Mesendoderm (in vitro differentiated cells): Measurements from ENCODE around the gene DNPH1.

Experiments
- DNase-seq: peaks from one replicate; pipeline ENCODE4 v3.0.0; 2013
- H2AK5ac ChIP-seq: 2 replicates; pipeline ENCODE4 v1.6.1; 2013; ENCODE audit warnings: low read length, inconsistent platforms
- H2BK120ac ChIP-seq: 2 replicates; pipeline ENCODE4 v1.6.1; 2013; ENCODE audit warnings: low read depth, mild to moderate bottlenecking, low read length, moderate library complexity, mixed read lengths
- H2BK15ac ChIP-seq: replicated peaks from 2 replicates; pipeline ENCODE4 v1.6.1; 2013; ENCODE audit warnings: low read depth, mild to moderate bottlenecking, moderate library complexity
- H2BK5ac ChIP-seq: 2 replicates; pipeline ENCODE4 v1.6.1; 2013; ENCODE audit warnings: low read length, inconsistent platforms
- H3K18ac ChIP-seq: 2 replicates; pipeline ENCODE4 v1.6.1; 2013; ENCODE audit warnings: mild to moderate bottlenecking, low read length, mixed read lengths
- H3K23ac ChIP-seq: one replicate; pipeline ENCODE4 v1.6.1; 2013; ENCODE audit warnings: low read length
- H3K27ac ChIP-seq: 2 replicates; pipeline ENCODE4 v1.5.1; 2013; ENCODE audit warnings: low read depth, mild to moderate bottlenecking, inconsistent platforms, low read length, moderate library complexity
- H3K27me3 ChIP-seq: 2 replicates; pipeline ENCODE4 v1.6.1; 2013; ENCODE audit warnings: low read length, control low read depth, mild to moderate bottlenecking, inconsistent platforms; ENCODE audit not compliant: insufficient read depth, poor library complexity
- H3K36me3 ChIP-seq: 2 replicates; pipeline ENCODE4 v1.6.1; 2013; ENCODE audit warnings: low read length, inconsistent platforms; ENCODE audit not compliant: control insufficient read depth, insufficient read depth
- H3K4ac ChIP-seq: one replicate; pipeline ENCODE4 v1.6.1; 2013; ENCODE audit warnings: low read depth, mild to moderate bottlenecking, low read length, moderate library complexity
- H3K4me1 ChIP-seq: 2 replicates; pipeline ENCODE4 v1.6.1; 2013; ENCODE audit warnings: low read depth, low read length, inconsistent platforms; ENCODE audit not compliant: control insufficient read depth
- H3K4me2 ChIP-seq: 2 replicates; pipeline ENCODE4 v1.6.1; 2013; ENCODE audit warnings: low read length
- H3K4me3 ChIP-seq: 2 replicates; pipeline ENCODE4 v1.5.1; 2013; ENCODE audit warnings: mild to moderate bottlenecking, low read length
- H3K56ac ChIP-seq: one replicate; pipeline ENCODE4 v1.6.1; 2013; ENCODE audit warnings: low read length
- H3K79me1 ChIP-seq: 2 replicates; pipeline ENCODE4 v1.6.1; 2013; ENCODE audit warnings: low read length, inconsistent platforms
- H3K79me2 ChIP-seq: 2 replicates; pipeline ENCODE4 v1.6.1; 2013; ENCODE audit warnings: mild to moderate bottlenecking, low read length; ENCODE audit not compliant: control insufficient read depth, insufficient read depth
- H3K9ac ChIP-seq: 2 replicates; pipeline ENCODE4 v1.6.1; 2013; ENCODE audit warnings: low read length, inconsistent platforms
- H4K5ac ChIP-seq: one replicate; pipeline ENCODE4 v1.6.1; 2013; ENCODE audit warnings: low read length
- H4K8ac ChIP-seq: one replicate; pipeline ENCODE4 v1.6.1; 2013; ENCODE audit warnings: low read depth, mild to moderate bottlenecking, control low read depth, low read length, moderate library complexity
- WGBS: extraction: QIAGEN DNeasy Blood & Tissue Kit; methylation state at CpG from one replicate; pipeline ENCODE4 v1.1.7; 2013; ENCODE audit warnings: low lambda C conversion rate, missing lambda C conversion rate; ENCODE audit not compliant: insufficient coverage; ENCODE audit errors: extremely low coverage; 5-methylcytosine and 5-hydroxymethylcytosine counted together

The DNPH1 gene

GRCh38 chr6:43184268-43184985 is 44.9 kb downstream of the DNPH1 start:
- no peak overlapping the region for H3K4ac ChIP-seq
- WGBS, result no CpG with 5 or more reads among the region's 21 CpGs
- no peak overlapping the region for H4K8ac ChIP-seq
- no peaks in the 10 kb centered on the region for H3K36me3 ChIP-seq
- peaks cover 2% of the 10 kb centered on the region for H3K4me1 ChIP-seq
- H2AK5ac ChIP-seq, result no peak overlapping the region
- H3K79me2 ChIP-seq, result no peaks in the 10 kb centered on the region
- H2BK120ac ChIP-seq, result no peak overlapping the region
- no peak for DNase-seq
- H3K79me1 ChIP-seq, result no peaks in the 10 kb centered on the region
- H3K27me3 ChIP-seq, result no peaks in the 10 kb centered on the region
- H3K4me3 ChIP-seq, result no peak overlapping the region
- H2BK5ac ChIP-seq, result no peak overlapping the region
- H3K56ac ChIP-seq, result no peak overlapping the region
- H2BK15ac ChIP-seq, result no peak overlapping the region
- H3K23ac ChIP-seq, result no peak overlapping the region
- no peak overlapping the region for H4K5ac ChIP-seq
- H3K27ac ChIP-seq, result no peak overlapping the region
- no peak overlapping the region for H3K9ac ChIP-seq
- H3K4me2 ChIP-seq, result no peak overlapping the region
- no peak overlapping the region for H3K18ac ChIP-seq

DNA sequence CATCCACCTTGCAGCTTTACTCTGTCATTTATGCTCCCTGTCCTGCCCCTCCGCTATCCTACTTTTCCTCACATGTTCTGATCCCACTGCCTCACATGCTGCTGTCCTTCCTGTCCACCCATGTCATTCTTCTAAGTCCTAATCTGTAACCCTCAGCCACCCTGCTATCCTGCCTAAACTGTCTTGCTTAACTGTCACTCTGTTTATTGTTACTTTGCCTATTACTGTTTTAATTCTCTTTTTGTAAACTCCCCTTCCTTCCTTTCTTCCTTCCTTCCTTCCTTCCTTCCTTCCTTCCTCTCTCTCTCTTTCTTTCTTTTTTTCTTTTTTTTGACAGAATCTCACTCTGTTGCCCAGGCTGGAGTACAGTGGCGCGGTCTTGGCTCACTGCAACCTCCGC is 45.8 kb downstream of the DNPH1 start:
- no peak overlapping the region for H3K23ac ChIP-seq
- no peak overlapping the region for H3K27ac ChIP-seq
- H3K56ac ChIP-seq, result no peak overlapping the region
- no peak overlapping the region for H3K4me2 ChIP-seq
- no peak overlapping the region for H4K5ac ChIP-seq
- H2BK5ac ChIP-seq, result no peak overlapping the region
- no peak overlapping the region for H3K9ac ChIP-seq
- H3K79me1 ChIP-seq, result no peaks in the 10 kb centered on the region
- H3K79me2 ChIP-seq, result no peaks in the 10 kb centered on the region
- no peak overlapping the region for H2AK5ac ChIP-seq
- peaks cover 2% of the 10 kb centered on the region for H3K4me1 ChIP-seq
- no peak overlapping the region for H2BK15ac ChIP-seq
- H4K8ac ChIP-seq, result no peak overlapping the region
- no peak overlapping the region for H2BK120ac ChIP-seq
- H3K4ac ChIP-seq, result no peak overlapping the region
- H3K36me3 ChIP-seq, result peaks cover 3% of the 10 kb centered on the region
- H3K27me3 ChIP-seq, result no peaks in the 10 kb centered on the region
- DNase-seq, result no peak
- no CpG with 5 or more reads among the region's 4 CpGs for WGBS
- no peak overlapping the region for H3K18ac ChIP-seq
- H3K4me3 ChIP-seq, result no peak overlapping the region

DNA sequence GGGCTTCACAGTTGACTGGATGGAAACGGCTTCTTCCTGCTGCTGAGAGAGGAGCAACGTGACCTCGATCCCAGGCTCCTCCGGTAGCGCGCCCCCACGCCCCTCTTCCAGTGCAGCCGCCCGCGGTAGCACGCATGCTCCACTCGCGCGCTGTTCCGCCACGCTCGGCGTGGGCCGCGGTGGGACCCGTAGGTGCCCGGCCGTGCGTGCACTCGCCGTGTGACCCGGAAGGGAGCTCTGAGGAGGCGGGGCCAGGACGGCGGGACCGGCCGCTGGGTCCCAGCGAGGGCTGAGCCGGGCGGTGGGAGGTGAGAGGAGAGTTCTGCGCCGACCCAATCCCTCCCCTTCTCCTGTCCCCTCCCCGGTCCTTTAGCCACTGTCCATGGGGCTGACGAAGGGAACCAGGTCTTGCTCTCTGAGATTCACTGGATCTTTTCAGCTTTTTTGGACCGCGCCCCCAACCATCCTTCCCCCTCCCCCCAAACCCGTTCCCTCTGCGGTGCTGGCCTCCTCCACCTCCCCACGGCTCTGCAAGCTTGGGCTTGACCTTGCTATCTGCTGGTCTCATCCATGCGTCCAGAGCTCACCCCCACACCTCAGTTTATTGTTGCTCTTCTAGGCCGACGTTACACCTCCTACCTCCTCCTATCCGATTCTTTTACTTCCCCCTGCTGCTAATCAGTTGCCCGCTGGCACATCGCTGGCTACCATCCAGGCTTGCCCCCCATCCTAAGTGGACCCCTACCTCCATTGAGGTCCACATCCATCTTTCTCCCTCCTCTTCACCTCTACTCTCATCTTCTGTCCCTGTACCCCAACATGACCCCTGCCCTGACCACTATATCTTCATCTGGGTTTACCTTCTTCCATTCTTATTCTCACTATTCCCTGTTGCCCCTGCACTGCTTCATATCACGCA is 47.1 kb downstream of the DNPH1 start, which contains the start of gene CUL9:
TSS of gene CUL9 (plus strand) at position 255 of the 919 bp plus-strand sequence. CDS start 2,115 bp downstream, outside the sequence.
- peaks cover 8% of the 10 kb centered on the region for H3K36me3 ChIP-seq
- peak; percentile 68 for DNase-seq
- H2BK5ac ChIP-seq, result no peak within 1 kb of the TSS
- H2AK5ac ChIP-seq, result no peak within 1 kb of the TSS
- H3K27ac ChIP-seq, result no peak within 1 kb of the TSS
- WGBS, result no CpG with 5 or more reads among the region's 51 CpGs
- H3K4me3 ChIP-seq, result peak within 1 kb of the TSS; percentile 65
- H4K8ac ChIP-seq, result no peak within 1 kb of the TSS
- H3K56ac ChIP-seq, result peak within 1 kb of the TSS; percentile 76
- peak within 1 kb of the TSS; percentile 85 for H3K9ac ChIP-seq
- peak within 1 kb of the TSS; percentile 79 for H3K4me2 ChIP-seq
- H3K79me1 ChIP-seq, result no peaks in the 10 kb centered on the region
- H3K4ac ChIP-seq, result no peak within 1 kb of the TSS
- peaks cover 2% of the 10 kb centered on the region for H3K4me1 ChIP-seq
- no peak within 1 kb of the TSS for H3K23ac ChIP-seq
- no peaks in the 10 kb centered on the region for H3K27me3 ChIP-seq
- H2BK15ac ChIP-seq, result no peak within 1 kb of the TSS
- no peak within 1 kb of the TSS for H2BK120ac ChIP-seq
- peak within 1 kb of the TSS; percentile 15 for H3K18ac ChIP-seq
- H4K5ac ChIP-seq, result no peak within 1 kb of the TSS
- H3K79me2 ChIP-seq, result no peaks in the 10 kb centered on the region

DNA sequence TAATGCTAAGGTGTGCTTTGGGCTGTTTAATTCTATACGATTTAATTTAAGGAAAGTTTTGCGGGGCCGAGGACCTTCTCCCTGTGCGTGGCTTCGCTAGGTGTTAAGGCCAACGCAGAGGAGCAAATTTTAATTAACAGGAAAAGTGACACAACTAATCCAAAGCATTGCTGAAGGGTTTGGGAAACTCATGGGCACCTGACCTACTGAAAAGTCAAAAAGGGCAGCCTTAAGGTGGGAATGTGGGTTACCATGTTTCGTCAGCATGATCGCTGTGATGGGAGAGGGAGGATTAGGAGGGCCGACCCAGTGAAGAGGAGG is 47.7 kb downstream of the DNPH1 start:
- Histone ChIP-seq H3K56ac (peak overlapping the region; percentile 76), H3K23ac (no peak overlapping the region), H2AK5ac (no peak overlapping the region), H3K27ac (no peak overlapping the region), H2BK15ac (no peak overlapping the region), H2BK120ac (no peak overlapping the region), H4K5ac (no peak overlapping the region), H3K36me3 (peaks cover 8% of the 10 kb centered on the region), H4K8ac (no peak overlapping the region), H3K79me1 (peaks cover 1% of the 10 kb centered on the region), H3K4me2 (peak overlapping the region; percentile 79), H3K18ac (no peak overlapping the region), H3K27me3 (no peaks in the 10 kb centered on the region), H3K9ac (peak overlapping the region; percentile 85), H3K4me3 (peak overlapping the region; percentile 65), H3K79me2 (no peaks in the 10 kb centered on the region), H2BK5ac (no peak overlapping the region), H3K4ac (no peak overlapping the region), H3K4me1 (peaks cover 2% of the 10 kb centered on the region)
- WGBS, result no CpG with 5 or more reads among the region's 9 CpGs
- DNase-seq, result no peak

GRCh38 chr6:43180985-43181384 is 48.3 kb downstream of the DNPH1 start:
- Histone ChIP-seq H3K79me1 (peaks cover 7% of the 10 kb centered on the region), H3K23ac (no peak overlapping the region), H3K56ac (peak overlapping the region; percentile 30), H3K36me3 (peaks cover 9% of the 10 kb centered on the region), H3K9ac (no peak overlapping the region), H4K5ac (no peak overlapping the region), H3K79me2 (no peaks in the 10 kb centered on the region), H2BK120ac (no peak overlapping the region), H4K8ac (no peak overlapping the region), H3K4ac (no peak overlapping the region), H3K27me3 (no peaks in the 10 kb centered on the region), H3K4me2 (peak overlapping the region; percentile 19), H3K27ac (no peak overlapping the region), H2BK15ac (no peak overlapping the region), H3K4me1 (peaks cover 2% of the 10 kb centered on the region), H3K4me3 (no peak overlapping the region), H2BK5ac (no peak overlapping the region), H2AK5ac (no peak overlapping the region), H3K18ac (no peak overlapping the region)
- DNase-seq, result peak; percentile 52
- WGBS, result no CpG with 5 or more reads among the region's 5 CpGs
